ENCODE data around the gene OR5A2. TPM values are rescaled to one million over a fixed set of nuclear protein-coding genes. Genes with fewer than 3 reads are reported as not detected.

Gene OR5A2
- total RNA-seq, 3 donors from 2014 or later (not counting 1 experiment from before 2014, with no cell fraction given), result not detected

DNA sequence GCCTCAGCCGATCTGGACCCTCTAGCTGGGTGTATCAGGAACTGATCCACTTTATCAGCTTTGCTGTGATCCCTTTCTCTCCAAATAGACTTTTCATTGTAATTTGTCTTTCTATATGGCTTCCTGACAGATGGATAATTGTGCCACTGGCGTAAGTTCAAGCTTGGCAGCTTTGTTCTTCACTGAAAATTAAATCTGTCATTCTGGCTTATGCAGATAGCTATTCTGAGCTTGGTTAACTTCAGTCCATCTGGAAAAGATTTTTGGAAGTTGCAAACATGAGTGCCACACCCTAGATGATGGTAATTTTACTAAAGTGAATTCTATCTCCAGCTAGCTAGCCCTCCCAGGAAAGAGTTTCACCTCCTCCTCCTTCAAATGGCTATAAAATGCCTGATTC, 8.1 kb downstream of the OR5A2 start:
- no peaks in the 10 kb centered on the region for H3K36me3 Mint-ChIP-seq
- H3K9me3 Mint-ChIP-seq, result no peaks in the 10 kb centered on the region
- intact Hi-C loops (cut with micrococcal nuclease), result no loop called here
- H3K27me3 Mint-ChIP-seq (ENCODE audit: low read depth in 2 of 2), result peaks cover 6 to 17% of the 10 kb centered on the region in 2 donors
- no peak overlapping the region for H3K4me3 Mint-ChIP-seq
- TF ChIP-seq, protein P1, sequence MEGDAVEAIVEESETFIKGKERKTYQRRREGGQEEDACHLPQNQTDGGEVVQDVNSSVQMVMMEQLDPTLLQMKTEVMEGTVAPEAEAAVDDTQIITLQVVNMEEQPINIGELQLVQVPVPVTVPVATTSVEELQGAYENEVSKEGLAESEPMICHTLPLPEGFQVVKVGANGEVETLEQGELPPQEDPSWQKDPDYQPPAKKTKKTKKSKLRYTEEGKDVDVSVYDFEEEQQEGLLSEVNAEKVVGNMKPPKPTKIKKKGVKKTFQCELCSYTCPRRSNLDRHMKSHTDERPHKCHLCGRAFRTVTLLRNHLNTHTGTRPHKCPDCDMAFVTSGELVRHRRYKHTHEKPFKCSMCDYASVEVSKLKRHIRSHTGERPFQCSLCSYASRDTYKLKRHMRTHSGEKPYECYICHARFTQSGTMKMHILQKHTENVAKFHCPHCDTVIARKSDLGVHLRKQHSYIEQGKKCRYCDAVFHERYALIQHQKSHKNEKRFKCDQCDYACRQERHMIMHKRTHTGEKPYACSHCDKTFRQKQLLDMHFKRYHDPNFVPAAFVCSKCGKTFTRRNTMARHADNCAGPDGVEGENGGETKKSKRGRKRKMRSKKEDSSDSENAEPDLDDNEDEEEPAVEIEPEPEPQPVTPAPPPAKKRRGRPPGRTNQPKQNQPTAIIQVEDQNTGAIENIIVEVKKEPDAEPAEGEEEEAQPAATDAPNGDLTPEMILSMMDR (IDR thresholded peaks at IDR 0.05), result no peak
- H3K4me1 Mint-ChIP-seq, result peaks cover 6% of the 10 kb centered on the region in 2 donors
- H3K27ac ChIP-seq (ENCODE audit: low read length), result no peak overlapping the region
- H3K36me3 ChIP-seq (ENCODE audit: control insufficient read depth, insufficient read depth, low read length), result no peaks in the 10 kb centered on the region
- no peaks in the 10 kb centered on the region for H3K4me1 ChIP-seq (ENCODE audit: control insufficient read depth, insufficient read depth, low read length)
- H3K27ac Mint-ChIP-seq, result no peak overlapping the region
- ATAC-seq, result no peak
- H3K9me3 ChIP-seq (ENCODE audit: control insufficient read depth, insufficient read depth, low read length), result no peaks in the 10 kb centered on the region
- no peak for DNase-seq
- H3K4me3 ChIP-seq (ENCODE audit: low read length), result no peak overlapping the region
- no peaks in the 10 kb centered on the region for H3K27me3 ChIP-seq (ENCODE audit: control insufficient read depth, insufficient read depth, low read length)
- 94% methylated on average over 2 of the region's 2 CpGs for WGBS (ENCODE audit: insufficient coverage)

DNA sequence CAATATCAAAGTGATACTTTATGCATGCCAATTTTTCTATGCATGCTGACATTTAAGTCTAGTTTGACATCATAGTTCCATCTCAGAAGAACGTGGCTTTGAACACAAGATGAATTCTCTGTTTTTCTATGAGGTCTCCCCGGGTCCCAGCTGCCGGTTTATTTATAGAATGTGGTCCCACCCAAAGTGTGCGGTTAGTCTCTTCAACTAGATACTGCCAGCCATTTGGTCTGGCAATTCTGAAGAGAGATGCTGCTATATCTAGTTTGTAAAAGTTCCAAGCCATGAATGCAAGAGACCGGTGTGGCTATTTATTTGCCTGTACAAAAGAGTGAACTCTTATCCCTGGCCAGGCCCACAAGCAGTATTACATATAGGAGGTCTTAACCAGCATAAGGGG, 9.2 kb downstream of the OR5A2 start:
- Histone ChIP-seq H3K27me3 (ENCODE audit: control insufficient read depth, insufficient read depth, low read length) (no peaks in the 10 kb centered on the region), H3K4me3 (ENCODE audit: low read length) (no peak overlapping the region), H3K9me3 (ENCODE audit: control insufficient read depth, insufficient read depth, low read length) (no peaks in the 10 kb centered on the region), H3K4me1 (ENCODE audit: control insufficient read depth, insufficient read depth, low read length) (no peaks in the 10 kb centered on the region), H3K27ac (ENCODE audit: low read length) (no peak overlapping the region), H3K36me3 (ENCODE audit: control insufficient read depth, insufficient read depth, low read length) (no peaks in the 10 kb centered on the region)
- Mint-ChIP-seq H3K36me3 (no peaks in the 10 kb centered on the region), H3K4me1 (peaks cover 6% of the 10 kb centered on the region in 2 donors), H3K27ac (no peak overlapping the region), H3K9me3 (no peaks in the 10 kb centered on the region), H3K27me3 (ENCODE audit: low read depth in 2 of 2) (peaks cover 6 to 14% of the 10 kb centered on the region in 2 donors), H3K4me3 (no peak overlapping the region)
- intact Hi-C loops (cut with micrococcal nuclease), result no loop called here
- no peak for ATAC-seq
- DNase-seq, result no peak
- WGBS (ENCODE audit: insufficient coverage), result 7% methylated on average over 5 of the region's 5 CpGs
- TF ChIP-seq, protein P1 (IDR thresholded peaks at IDR 0.05), result no peak

DNA sequence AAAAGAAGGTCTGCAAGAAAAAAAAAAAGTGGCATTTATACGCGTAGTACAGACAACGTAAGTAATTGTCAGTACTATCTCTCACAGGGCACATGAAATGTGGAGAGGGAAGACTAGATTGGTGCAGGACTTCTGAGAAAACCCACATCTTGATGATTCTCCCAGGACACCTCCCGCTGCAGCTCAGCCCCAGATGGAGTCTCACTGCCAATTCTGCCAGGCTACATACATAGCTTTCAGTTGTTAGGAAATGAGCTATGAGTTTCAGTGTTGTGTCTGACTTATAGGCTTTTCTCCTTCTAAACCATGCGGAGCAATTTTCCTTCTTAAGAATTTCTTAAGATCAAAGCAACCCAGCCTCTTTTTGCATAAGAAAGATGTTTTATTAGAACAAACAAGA, 9.6 kb downstream of the OR5A2 start:
- intact Hi-C loops (cut with micrococcal nuclease), result no loop called here
- Histone ChIP-seq H3K4me1 (ENCODE audit: control insufficient read depth, insufficient read depth, low read length) (no peaks in the 10 kb centered on the region), H3K9me3 (ENCODE audit: control insufficient read depth, insufficient read depth, low read length) (no peaks in the 10 kb centered on the region), H3K36me3 (ENCODE audit: control insufficient read depth, insufficient read depth, low read length) (no peaks in the 10 kb centered on the region), H3K4me3 (ENCODE audit: low read length) (no peak overlapping the region), H3K27me3 (ENCODE audit: control insufficient read depth, insufficient read depth, low read length) (no peaks in the 10 kb centered on the region), H3K27ac (ENCODE audit: low read length) (no peak overlapping the region)
- H3K36me3 Mint-ChIP-seq, result no peaks in the 10 kb centered on the region
- no peak overlapping the region for H3K27ac Mint-ChIP-seq
- H3K4me3 Mint-ChIP-seq, result no peak overlapping the region
- H3K9me3 Mint-ChIP-seq, result no peaks in the 10 kb centered on the region
- peaks cover 6% of the 10 kb centered on the region in 2 donors for H3K4me1 Mint-ChIP-seq
- DNase-seq (no peak), ATAC-seq (no peak)
- H3K27me3 Mint-ChIP-seq (ENCODE audit: low read depth in 2 of 2), result peaks cover 6 to 10% of the 10 kb centered on the region in 2 donors
- 63% methylated on average over 4 of the region's 5 CpGs for WGBS (ENCODE audit: insufficient coverage)
- TF ChIP-seq, protein P1 (IDR thresholded peaks at IDR 0.05), result no peak

DNA sequence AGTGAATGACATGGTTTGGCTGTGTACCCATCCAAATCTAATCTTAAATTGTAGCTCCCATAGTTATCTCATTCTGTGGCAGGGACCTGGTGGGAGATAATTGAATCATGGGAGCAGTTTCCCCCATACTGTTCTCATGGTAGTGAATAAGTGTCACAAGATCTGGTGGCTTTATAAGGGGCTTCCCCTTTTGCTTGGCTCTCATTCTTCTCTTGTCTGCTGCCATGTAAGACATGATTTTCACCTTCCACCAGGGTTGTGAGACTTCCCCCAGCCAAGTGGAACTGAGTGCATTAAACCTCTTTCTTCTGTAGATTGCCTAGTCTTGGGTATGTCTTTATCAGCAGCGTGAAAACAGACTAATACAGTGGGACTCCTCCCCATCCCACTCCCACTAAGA, 11.1 kb downstream of the OR5A2 start:
- H3K27me3 Mint-ChIP-seq (ENCODE audit: low read depth in 2 of 2), result peaks cover 6 to 10% of the 10 kb centered on the region in 2 donors
- TF ChIP-seq, protein P1 (IDR thresholded peaks at IDR 0.05), result no peak
- no peaks in the 10 kb centered on the region for H3K9me3 ChIP-seq (ENCODE audit: control insufficient read depth, insufficient read depth, low read length)
- H3K27ac Mint-ChIP-seq, result no peak overlapping the region
- WGBS (ENCODE audit: insufficient coverage), result 67% methylated on average over 1 of the region's 1 CpG
- no peak overlapping the region for H3K4me3 ChIP-seq (ENCODE audit: low read length)
- peaks cover 6% of the 10 kb centered on the region in 2 donors for H3K4me1 Mint-ChIP-seq
- no peaks in the 10 kb centered on the region for H3K4me1 ChIP-seq (ENCODE audit: control insufficient read depth, insufficient read depth, low read length)
- DNase-seq, result no peak
- peaks cover 0 to 4% of the 10 kb centered on the region in 2 donors for H3K9me3 Mint-ChIP-seq
- no peak overlapping the region for H3K4me3 Mint-ChIP-seq
- intact Hi-C loops (cut with micrococcal nuclease), result no loop called here
- H3K27me3 ChIP-seq (ENCODE audit: control insufficient read depth, insufficient read depth, low read length), result no peaks in the 10 kb centered on the region
- no peak for ATAC-seq
- H3K36me3 Mint-ChIP-seq, result no peaks in the 10 kb centered on the region
- no peaks in the 10 kb centered on the region for H3K36me3 ChIP-seq (ENCODE audit: control insufficient read depth, insufficient read depth, low read length)
- no peak overlapping the region for H3K27ac ChIP-seq (ENCODE audit: low read length)
